HG03565 (cell line): ENCODE measurements around the gene INPP5A.
"Not testable (repeated sequence)": the region's sequence is repeated elsewhere in the genome, so short reads cannot be mapped to it uniquely, and the experiment has no call there.

Source experiments
- ATAC-seq: cut with Tn5 transposase; IDR thresholded peaks from one replicate; pipeline ENCODE4 v1.9.1; 2021; ENCODE audit warnings: mild to moderate bottlenecking, moderate library complexity; ENCODE audit not compliant: unreplicated experiment

Gene INPP5A

GRCh38 chr10:132699411-132700155 is 162.0 kb downstream of the INPP5A start:
- ATAC-seq = no peak

GRCh38 chr10:132700156-132701098 is 162.8 kb downstream of the INPP5A start:
- no peak for ATAC-seq

DNA sequence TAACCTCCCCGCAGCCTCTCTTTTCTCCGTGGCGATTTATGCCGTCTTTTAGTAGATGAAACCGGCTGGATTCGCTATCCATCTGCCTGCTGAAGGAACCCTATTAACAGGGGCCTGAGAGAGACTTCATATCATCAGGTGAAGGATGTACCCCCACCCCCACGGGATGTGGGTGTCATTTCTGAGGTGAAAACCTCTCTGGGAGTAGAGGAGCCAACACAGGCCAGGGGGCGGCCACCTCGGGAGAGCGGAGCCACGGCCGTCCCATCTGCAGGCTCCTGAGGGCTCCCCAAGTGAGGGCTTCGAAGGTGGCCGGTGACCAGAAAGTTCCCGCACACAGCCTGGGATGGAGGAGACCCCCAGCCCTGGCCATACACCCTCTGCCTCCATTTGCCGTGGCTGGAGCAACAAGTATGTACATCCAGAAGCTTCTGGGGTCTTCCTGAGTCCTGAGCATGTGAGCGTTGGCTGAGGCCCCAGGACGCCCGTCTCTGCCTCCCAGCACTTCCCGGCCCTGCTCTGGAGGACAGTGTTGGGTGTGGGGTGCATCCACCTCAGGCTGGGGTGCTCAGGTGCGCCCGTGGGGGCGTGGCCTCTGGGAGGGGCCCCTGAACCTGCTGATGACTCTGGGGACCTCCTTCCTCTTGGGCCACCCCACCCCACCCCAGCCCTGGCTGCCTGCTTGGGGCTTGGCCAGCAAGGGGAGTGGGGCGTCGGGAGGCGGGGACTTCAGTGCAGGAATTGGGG is 163.7 kb downstream of the INPP5A start:
- no peak for ATAC-seq

GRCh38 chr10:132701846-132702190 is 164.2 kb downstream of the INPP5A start:
- no peak for ATAC-seq

DNA sequence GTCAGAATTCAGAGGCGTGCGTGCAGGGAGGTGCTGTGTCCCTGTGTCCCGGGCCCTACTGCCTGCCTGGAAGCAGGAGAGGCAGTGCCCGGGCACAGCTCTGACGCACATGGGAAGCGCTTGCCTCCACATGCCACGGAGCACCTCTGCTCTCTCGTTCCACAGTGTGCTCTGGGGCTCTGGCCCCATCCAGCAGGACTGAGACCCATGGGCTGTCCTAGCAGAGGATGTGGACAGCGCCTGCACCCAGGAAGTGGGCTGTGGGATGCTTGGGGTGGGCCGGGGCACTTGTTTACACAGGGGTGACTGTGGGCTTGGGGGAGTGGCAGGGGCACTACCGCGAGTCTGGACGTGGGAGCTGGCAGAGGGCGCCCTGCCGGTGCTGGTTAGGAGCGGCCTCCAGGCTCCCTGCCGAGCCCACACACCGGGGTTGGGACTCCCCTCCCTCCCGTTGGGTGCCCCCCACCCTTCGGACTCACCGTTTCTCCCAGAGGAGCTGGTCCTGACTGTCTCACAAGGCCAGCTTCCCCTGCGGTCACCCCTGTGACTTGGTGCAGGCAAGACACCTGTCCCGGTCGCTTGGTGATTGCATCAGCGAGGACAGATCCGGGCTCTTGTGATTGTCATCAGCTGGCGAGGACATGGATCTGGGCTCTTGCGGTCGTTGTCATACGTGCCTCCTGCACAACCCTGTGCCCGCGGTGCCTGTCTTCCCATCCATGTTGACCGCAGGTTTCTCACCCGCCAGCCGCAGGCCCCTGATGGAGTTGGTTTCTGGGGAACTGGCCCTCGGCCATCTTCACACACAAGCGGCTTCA is 165.2 kb downstream of the INPP5A start:
- no peak for ATAC-seq

- ATAC-seq = no peak
Observed at GRCh38 chr10:132703419-132704007, 165.9 kb downstream of the INPP5A start.

DNA sequence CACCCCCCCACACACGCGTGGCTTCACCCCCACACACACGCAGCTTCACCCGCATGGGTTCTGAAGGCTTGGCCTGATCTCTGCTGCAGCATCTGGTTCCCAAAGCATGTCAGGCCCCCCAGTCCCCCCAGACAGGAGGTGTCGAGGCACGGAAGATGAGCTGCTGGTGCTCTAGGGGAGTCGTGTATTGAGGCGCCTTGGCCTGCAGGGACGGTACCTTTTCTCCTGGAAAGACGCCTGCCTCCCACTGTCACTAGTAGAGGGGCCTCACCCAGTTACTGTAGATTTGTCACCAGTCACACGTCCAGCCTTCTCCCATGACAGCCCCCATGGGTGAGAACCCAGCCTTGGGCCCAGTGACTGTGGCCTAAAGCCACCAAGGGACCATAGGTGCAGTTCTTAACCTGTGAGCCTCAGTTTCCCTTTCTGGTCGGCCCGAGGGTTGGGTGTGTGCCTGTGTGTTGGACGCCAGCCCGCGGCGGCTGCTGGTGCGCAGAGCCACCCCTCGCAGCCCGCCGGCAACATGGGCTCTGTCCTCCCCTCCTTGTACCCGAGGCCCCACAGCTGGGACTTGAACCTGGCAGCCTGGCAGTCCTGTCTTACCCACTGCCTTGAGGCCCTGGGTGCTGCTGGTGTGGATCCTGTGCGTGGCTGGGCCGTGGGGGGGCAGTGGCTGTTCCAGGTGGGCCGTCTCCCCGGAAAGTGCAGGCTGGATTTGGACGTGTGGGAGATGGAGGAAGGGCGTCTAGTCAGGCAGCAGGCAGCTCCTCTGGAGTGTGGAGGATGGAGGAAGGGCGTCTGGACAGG is 166.6 kb downstream of the INPP5A start:
- no peak for ATAC-seq

DNA sequence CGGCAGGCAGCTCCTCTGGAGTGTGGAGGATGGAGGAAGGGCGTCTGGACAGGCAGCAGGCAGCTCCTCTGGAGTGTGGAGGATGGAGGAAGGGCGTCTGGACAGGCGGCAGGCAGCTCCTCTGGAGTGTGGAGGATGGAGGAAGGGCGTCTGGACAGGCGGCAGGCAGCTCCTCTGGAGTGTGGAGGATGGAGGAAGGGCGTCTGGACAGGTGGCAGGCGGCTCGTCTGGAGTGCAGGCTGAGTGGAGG is 167.2 kb downstream of the INPP5A start:
- ATAC-seq = not testable (repeated sequence)

GRCh38 chr10:132705173-132705572 is 167.6 kb downstream of the INPP5A start:
- no peak for ATAC-seq

DNA sequence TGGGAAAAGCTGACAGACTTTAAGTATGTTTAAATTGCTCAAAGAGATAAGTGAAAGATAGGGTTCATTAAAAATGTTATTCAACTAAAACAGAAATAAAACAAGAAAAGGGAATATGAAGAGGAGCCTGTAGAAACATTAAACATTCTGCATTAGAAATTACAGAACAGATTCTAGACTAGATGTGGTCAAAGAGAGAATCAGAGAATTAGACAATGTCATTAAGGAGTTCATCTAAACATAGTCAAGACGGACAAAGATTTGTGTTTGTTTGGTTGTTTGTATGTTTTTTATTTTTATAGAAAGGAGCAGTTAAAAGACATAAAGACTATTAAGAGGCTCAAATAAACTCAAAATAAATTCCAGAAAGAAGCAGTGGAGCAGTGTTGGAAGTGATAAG is 168.4 kb downstream of the INPP5A start:
- ATAC-seq = no peak

DNA sequence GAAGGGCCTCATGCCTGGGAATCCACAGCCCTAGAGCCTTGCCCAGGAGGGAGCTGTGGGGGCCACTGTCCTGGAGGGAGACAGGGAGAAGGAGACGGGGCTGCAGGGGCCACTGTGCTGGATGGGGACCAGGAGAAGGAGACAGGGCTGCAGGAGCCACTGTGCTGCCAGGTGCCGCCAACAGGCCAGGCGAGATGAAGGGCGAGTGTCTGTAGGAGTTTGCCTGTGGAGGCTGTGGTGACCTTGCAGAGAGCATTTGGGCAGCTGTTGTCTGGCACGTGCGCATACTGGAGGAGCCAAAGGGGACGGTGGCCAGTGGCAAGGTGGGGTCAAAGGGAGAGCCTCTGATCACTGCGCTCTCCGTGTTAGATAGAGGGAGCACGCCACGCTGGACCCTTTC is 169.1 kb downstream of the INPP5A start:
- no peak for ATAC-seq

GRCh38 chr10:132707121-132707775 is 169.7 kb downstream of the INPP5A start:
- ATAC-seq = no peak

- no peak for ATAC-seq
Observed at GRCh38 chr10:132707776-132708171, 170.2 kb downstream of the INPP5A start.

DNA sequence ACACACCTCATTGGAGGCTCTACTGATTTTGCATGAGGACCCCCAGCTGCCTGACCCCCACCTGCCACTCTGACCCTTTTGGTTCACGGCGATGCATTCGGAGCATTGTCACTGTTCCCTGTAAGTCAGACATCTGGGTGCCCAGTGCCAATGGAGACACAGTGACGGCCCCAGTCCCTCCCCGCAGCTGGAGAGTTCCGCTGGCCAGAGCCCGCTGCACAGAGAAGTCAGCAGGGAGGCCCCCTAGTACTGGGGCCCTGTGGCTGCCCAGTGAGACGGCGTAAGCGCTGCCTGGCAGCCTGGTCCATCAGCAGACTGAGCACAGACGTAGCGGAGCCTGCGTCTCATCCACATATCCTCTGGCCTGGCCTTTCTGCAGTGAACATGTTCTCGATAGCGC is 170.9 kb downstream of the INPP5A start:
- ATAC-seq = no peak

DNA sequence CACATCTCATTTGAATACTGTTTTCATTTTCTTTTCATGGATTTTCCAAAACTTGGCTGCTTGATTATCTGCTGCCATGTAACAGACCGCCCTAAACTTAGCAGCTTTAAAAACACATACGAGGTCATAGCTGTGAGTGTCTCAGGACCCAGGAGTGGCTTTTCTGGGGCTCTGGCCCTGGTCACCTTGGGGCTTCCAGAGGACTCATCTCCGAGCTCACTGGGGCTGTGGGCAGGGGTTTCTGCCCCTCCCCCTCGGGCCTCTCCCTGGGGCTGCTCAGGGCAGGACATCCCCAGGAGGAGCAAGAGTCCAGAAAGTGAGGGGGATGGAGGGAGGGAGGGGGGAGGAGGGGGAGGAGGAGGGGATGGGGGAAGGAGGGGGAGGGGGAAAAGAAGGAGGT is 171.3 kb downstream of the INPP5A start:
- no peak for ATAC-seq

GRCh38 chr10:132709471-132709951 is 171.9 kb downstream of the INPP5A start:
- ATAC-seq = no peak

- ATAC-seq = no peak
Observed at GRCh38 chr10:132710036-132710686, 172.6 kb downstream of the INPP5A start.
